Panc1 (cell line): ENCODE data around the gene GSG1. TPM values are rescaled to one million over a fixed set of nuclear protein-coding genes. Genes with fewer than 3 reads are reported as not detected.

Experiments
- ATAC-seq: fragments of 200-7000 bp; cut with Tn5 transposase; 2 replicates; pipeline ENCODE4 v1.9.1; 2020; ENCODE audit warnings: mild to moderate bottlenecking, moderate library complexity
- BruUV-seq: library from RNA; stranded (reverse); fragments of 400-500 nt; replicated peaks from 2 replicates; lab custom pipeline; 2021; lab: Mats Ljungman, UMichigan
- CTCF ChIA-PET: fragments of 300-600 bp; sonication (Branson Sonifier 250); formaldehyde crosslinking; loops from one replicate; lab custom pipeline; 2022; ENCODE audit warnings: antibody characterized with exemption; lab: Charles Lee
- POLR2A ChIA-PET: fragments of 300-600 bp; sonication (Branson Sonifier 250); formaldehyde crosslinking; loops from one replicate; lab custom pipeline; 2022; ENCODE audit warnings: antibody characterized with exemption; lab: Charles Lee
- DNase-seq: peaks from one replicate; pipeline ENCODE4 v3.0.0-alpha.2; 2010; ENCODE audit warnings: low read depth, low spot score
- H3K27ac ChIP-seq: 2 replicates; pipeline ENCODE4 v1.5.1; 2011; ENCODE audit warnings: mild to moderate bottlenecking, low read length, inconsistent platforms
- H3K27me3 ChIP-seq: fragments of 200-500 bp; sonication (Bioruptor generic); 2 replicates; pipeline ENCODE4 v1.6.0; 2014; ENCODE audit warnings: low read length, inconsistent platforms; ENCODE audit not compliant: control insufficient read depth, insufficient read depth
- H3K36me3 ChIP-seq: fragments of 200-500 bp; sonication (Bioruptor generic); 2 replicates; pipeline ENCODE4 v1.5.1; 2014; ENCODE audit warnings: inconsistent platforms, mild to moderate bottlenecking, low read length, moderate library complexity; ENCODE audit not compliant: control insufficient read depth, insufficient read depth
- H3K4me1 ChIP-seq: 2 replicates; pipeline ENCODE4 v1.5.1; 2011; ENCODE audit warnings: inconsistent platforms, mild to moderate bottlenecking, low read length, moderate library complexity; ENCODE audit not compliant: control insufficient read depth, insufficient read depth
- H3K4me3 ChIP-seq, 2 experiments: 2 replicates each; pipeline ENCODE4 v1.5.1; 2011 to 2012; ENCODE audit warnings: low read depth in 2 of 2, low read length in 2 of 2, mild to moderate bottlenecking in 2 of 2, inconsistent platforms in 1 of 2, moderate library complexity in 1 of 2
- H3K9me3 ChIP-seq: fragments of 200-500 bp; sonication (Bioruptor generic); 2 replicates; pipeline ENCODE4 v1.5.1; 2014; ENCODE audit warnings: low read depth, mild to moderate bottlenecking, inconsistent platforms, low read length, moderate library complexity; ENCODE audit not compliant: control insufficient read depth, insufficient read depth
- CTCF ChIP-seq: fragments of 450-650 bp; IDR thresholded peaks from 2 replicates; pipeline ENCODE4 v1.5.1; 2017; ENCODE audit warnings: mild to moderate bottlenecking
- POLR2AphosphoS5 ChIP-seq: IDR thresholded peaks from 2 replicates; pipeline ENCODE4 v1.6.1; 2012; ENCODE audit warnings: mild to moderate bottlenecking, low read depth, low read length, moderate library complexity
- REST ChIP-seq, 2 experiments: IDR thresholded peaks; 2 replicates each; pipeline ENCODE4 v1.6.1; 2011 to 2012; ENCODE audit warnings: low read depth in 2 of 2, control low read depth in 1 of 2, low read length in 1 of 2, mild to moderate bottlenecking in 1 of 2, moderate library complexity in 1 of 2; ENCODE audit not compliant: insufficient read depth in 1 of 2
- SIN3A ChIP-seq: IDR thresholded peaks from 2 replicates; pipeline ENCODE4 v1.6.1; 2012; ENCODE audit warnings: low read depth, mild to moderate bottlenecking, low read length, moderate library complexity, borderline replicate concordance; ENCODE audit not compliant: insufficient read depth
- TCF7L2 ChIP-seq: IDR thresholded peaks from 2 replicates; pipeline ENCODE4 v1.6.1; 2011; ENCODE audit warnings: mild to moderate bottlenecking, low read depth, low read length, inconsistent platforms
- in situ Hi-C: cut with HindIII; loops from 2 replicates; pipeline ENCODE4 v1.10.0; 2016; ENCODE audit warnings: low sequenced_read_pairs, low pct_unique_long_range_greater_than_20kb
- intact Hi-C: fragments of 100-400 bp; cut with micrococcal nuclease; formaldehyde crosslinking; loops from one replicate; pipeline ENCODE4 v1.10.0; 2022; ENCODE audit not compliant: unreplicated experiment
- total RNA-seq: library from RNA; stranded (reverse); gene quantifications from one replicate; pipeline ENCODE4 v1.2.1, GENCODE V29; 2021; ENCODE audit not compliant: unreplicated experiment

Gene GSG1
- total RNA-seq, 1 experiment from 2014 or later, result not detected

GRCh38 chr12:13075786-13076570 lies 27.5 kb downstream of the GSG1 start:
- TF ChIP-seq CTCF (no peak), TCF7L2 (no peak), POLR2AphosphoS5 (no peak), SIN3A (no peak), REST (IDR thresholded peaks at IDR 0.05; ENCODE audit: insufficient read depth in 1 of 2, low read depth in 2 of 2, low read length in 1 of 2) (no peak)

GRCh38 chr12:13075118-13075480 lies 28.4 kb downstream of the GSG1 start:
- in situ Hi-C loops, result no loop called here
- H3K4me3 ChIP-seq, result no peak overlapping the region

More at GRCh38 chr12:13075786-13076570, 27.5 kb downstream of the GSG1 start:
- DNase-seq (no peak), ATAC-seq (no peak)
- H3K27me3 ChIP-seq, result no peaks in the 10 kb centered on the region
- CTCF ChIA-PET, result no interaction called here
- BruUV-seq, result no TSS peak
- H3K36me3 ChIP-seq, result no peaks in the 10 kb centered on the region; the same call in 1 of the 2 replicates
- no peaks in the 10 kb centered on the region for H3K9me3 ChIP-seq
- POLR2A ChIA-PET, result no interaction called here
- no peak overlapping the region for H3K4me3 ChIP-seq
- H3K27ac ChIP-seq, result no peak overlapping the region
- no peaks in the 10 kb centered on the region for H3K4me1 ChIP-seq
- intact Hi-C loops (no loop called here), in situ Hi-C loops (no loop called here)

More at GRCh38 chr12:13075118-13075480, 28.4 kb downstream of the GSG1 start:
- ATAC-seq, result no peak
- intact Hi-C loops, result no loop called here
- Histone ChIP-seq H3K36me3 (no peaks in the 10 kb centered on the region; the same call in 1 of the 2 replicates), H3K27ac (no peak overlapping the region), H3K9me3 (no peaks in the 10 kb centered on the region), H3K4me1 (no peaks in the 10 kb centered on the region), H3K27me3 (no peaks in the 10 kb centered on the region)
- no peak for TF ChIP-seq SIN3A
- no peak for TF ChIP-seq CTCF
- TF ChIP-seq REST (IDR thresholded peaks at IDR 0.05; ENCODE audit: insufficient read depth in 1 of 2, low read depth in 2 of 2, low read length in 1 of 2), result no peak
- no peak for TF ChIP-seq POLR2AphosphoS5
- TF ChIP-seq TCF7L2, result no peak
- CTCF ChIA-PET, result no interaction called here
- no TSS peak for BruUV-seq
- POLR2A ChIA-PET, result no interaction called here
- no peak for DNase-seq
